PC-3 (cell line): ENCODE measurements around the gene YAP1. TPM values are rescaled to one million over a fixed set of nuclear protein-coding genes. Genes with fewer than 3 reads are reported as not detected.

Experiments
- ATAC-seq: fragments of 200-7000 bp; cut with Tn5 transposase; 2 replicates; pipeline ENCODE4 v1.9.1; 2020; ENCODE audit warnings: mild to moderate bottlenecking, moderate library complexity
- BruUV-seq: library from RNA; stranded (reverse); fragments of 400-500 nt; replicated peaks from 2 replicates; lab custom pipeline; 2021; lab: Mats Ljungman, UMichigan
- CTCF ChIA-PET: fragments of 300-600 bp; sonication (Branson Sonifier 250); formaldehyde crosslinking; loops from one replicate; lab custom pipeline; 2022; ENCODE audit warnings: antibody characterized with exemption; lab: Charles Lee
- POLR2A ChIA-PET: fragments of 300-600 bp; sonication (Branson Sonifier 250); formaldehyde crosslinking; loops from one replicate; lab custom pipeline; 2022; ENCODE audit warnings: antibody characterized with exemption; ENCODE audit not compliant: unreplicated experiment; lab: Charles Lee
- DNase-seq: peaks from one replicate; pipeline ENCODE4 v3.0.0-alpha.2; 2015
- H2AFZ ChIP-seq: fragments of 300-600 bp; sonication (generic); 2 replicates; pipeline ENCODE4 v1.6.0; 2016; ENCODE audit warnings: antibody characterized with exemption, low read length
- H3F3A ChIP-seq: fragments of 300-600 bp; sonication (generic); one replicate; pipeline ENCODE4 v1.6.0; 2017; ENCODE audit warnings: antibody characterized with exemption, low read length, control low read depth, mild to moderate bottlenecking; ENCODE audit not compliant: unreplicated experiment
- H3K27ac ChIP-seq: fragments of 300-600 bp; sonication (generic); 2 replicates; pipeline ENCODE4 v1.5.1; 2016; ENCODE audit warnings: mild to moderate bottlenecking, low read length
- H3K27me3 ChIP-seq: fragments of 300-600 bp; sonication (generic); 2 replicates; pipeline ENCODE4 v1.6.1; 2016; ENCODE audit warnings: low read length, mixed read lengths
- H3K36me3 ChIP-seq: fragments of 300-600 bp; sonication (generic); 2 replicates; pipeline ENCODE4 v1.6.1; 2016; ENCODE audit warnings: low read depth, mixed run types, low read length, mixed read lengths
- H3K4me1 ChIP-seq: fragments of 300-600 bp; sonication (generic); 2 replicates; pipeline ENCODE4 v1.5.1; 2016; ENCODE audit warnings: low read length; ENCODE audit not compliant: insufficient read depth
- H3K4me2 ChIP-seq: fragments of 300-600 bp; sonication (generic); 2 replicates; pipeline ENCODE4 v1.6.0; 2016; ENCODE audit warnings: low read length
- H3K4me3 ChIP-seq: fragments of 300-600 bp; sonication (generic); 2 replicates; pipeline ENCODE4 v1.5.1; 2016; ENCODE audit warnings: mild to moderate bottlenecking, low read length, mixed read lengths
- H3K79me2 ChIP-seq: fragments of 300-600 bp; sonication (generic); 2 replicates; pipeline ENCODE4 v1.6.1; 2017; ENCODE audit warnings: low read length, mixed read lengths
- H3K9ac ChIP-seq: fragments of 300-600 bp; sonication (generic); 2 replicates; pipeline ENCODE4 v1.6.0; 2016; ENCODE audit warnings: mild to moderate bottlenecking, low read length
- H3K9me2 ChIP-seq: fragments of 300-600 bp; sonication (generic); replicated peaks from 2 replicates; pipeline ENCODE4 v1.6.1; 2016; ENCODE audit warnings: mixed run types, low read length, mixed read lengths
- H3K9me3 ChIP-seq: fragments of 300-600 bp; sonication (generic); 2 replicates; pipeline ENCODE4 v1.6.1; 2016; ENCODE audit warnings: low read length, mixed read lengths
- H4K20me1 ChIP-seq: fragments of 300-600 bp; sonication (generic); 2 replicates; pipeline ENCODE4 v1.6.1; 2016; ENCODE audit warnings: low read length, mixed read lengths
- EZH2 ChIP-seq: fragments of 300-600 bp; sonication (generic); IDR thresholded peaks from one replicate; pipeline ENCODE4 v1.6.1; 2017; ENCODE audit warnings: antibody characterized with exemption, mild to moderate bottlenecking, low read length; ENCODE audit not compliant: unreplicated experiment
- EZH2phosphoT487 ChIP-seq: fragments of 300-600 bp; sonication (generic); IDR thresholded peaks from 2 replicates; pipeline ENCODE4 v1.6.1; 2018; ENCODE audit warnings: mild to moderate bottlenecking, antibody characterized with exemption, low read length, borderline replicate concordance
- intact Hi-C: fragments of 100-400 bp; cut with micrococcal nuclease; formaldehyde crosslinking; loops from 2 replicates; pipeline ENCODE4 v1.9.0; 2023
- total RNA-seq: library from RNA; depleted of rRNA; stranded (reverse); fragments of >200 nt; gene quantifications from 2 replicates; pipeline ENCODE4 v1.2.3, GENCODE V29; 2014
- TF ChIP-seq, protein P1 (sequence below): fragments of 300-600 bp; sonication (generic); conservative IDR thresholded peaks from 2 replicates; pipeline ENCODE4 v1.5.1; 2017; ENCODE audit warnings: antibody characterized with exemption, low read depth, mild to moderate bottlenecking, low read length

YAP1 gene
- total RNA-seq, 1 experiment from 2014 or later, result 104 TPM

- peak; percentile 63 for ATAC-seq
These were observed 34.4 kb downstream of the YAP1 start for GRCh38 chr11:102144357-102145355.

GRCh38 chr11:102147015-102147414 is 36.8 kb downstream of the YAP1 start:
- no peak for DNase-seq
- H4K20me1 ChIP-seq, result peaks cover 4% of the 10 kb centered on the region; the same call in 1 of the 2 replicates
- no peak overlapping the region for H3K9ac ChIP-seq
- ChIA-PET CTCF (no interaction called here), POLR2A (no interaction called here)
- H3K79me2 ChIP-seq, result peaks cover 99% of the 10 kb centered on the region
- intact Hi-C loops, result no loop called here
- H3K9me2 ChIP-seq, result no peaks in the 10 kb centered on the region
- no peak overlapping the region for H2AFZ ChIP-seq
- peaks cover 12% of the 10 kb centered on the region for H3K4me1 ChIP-seq
- no peaks in the 10 kb centered on the region for H3K27me3 ChIP-seq
- peaks cover 3% of the 10 kb centered on the region; the same call in 1 of the 2 replicates for H3K36me3 ChIP-seq
- no peaks in the 10 kb centered on the region for H3K9me3 ChIP-seq
- ATAC-seq, result no peak
- H3F3A ChIP-seq, result no peaks in the 10 kb centered on the region
- no peak overlapping the region for H3K4me2 ChIP-seq
- no peak overlapping the region for H3K27ac ChIP-seq
- TF ChIP-seq, protein P1, sequence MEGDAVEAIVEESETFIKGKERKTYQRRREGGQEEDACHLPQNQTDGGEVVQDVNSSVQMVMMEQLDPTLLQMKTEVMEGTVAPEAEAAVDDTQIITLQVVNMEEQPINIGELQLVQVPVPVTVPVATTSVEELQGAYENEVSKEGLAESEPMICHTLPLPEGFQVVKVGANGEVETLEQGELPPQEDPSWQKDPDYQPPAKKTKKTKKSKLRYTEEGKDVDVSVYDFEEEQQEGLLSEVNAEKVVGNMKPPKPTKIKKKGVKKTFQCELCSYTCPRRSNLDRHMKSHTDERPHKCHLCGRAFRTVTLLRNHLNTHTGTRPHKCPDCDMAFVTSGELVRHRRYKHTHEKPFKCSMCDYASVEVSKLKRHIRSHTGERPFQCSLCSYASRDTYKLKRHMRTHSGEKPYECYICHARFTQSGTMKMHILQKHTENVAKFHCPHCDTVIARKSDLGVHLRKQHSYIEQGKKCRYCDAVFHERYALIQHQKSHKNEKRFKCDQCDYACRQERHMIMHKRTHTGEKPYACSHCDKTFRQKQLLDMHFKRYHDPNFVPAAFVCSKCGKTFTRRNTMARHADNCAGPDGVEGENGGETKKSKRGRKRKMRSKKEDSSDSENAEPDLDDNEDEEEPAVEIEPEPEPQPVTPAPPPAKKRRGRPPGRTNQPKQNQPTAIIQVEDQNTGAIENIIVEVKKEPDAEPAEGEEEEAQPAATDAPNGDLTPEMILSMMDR, result no peak
- TF ChIP-seq EZH2phosphoT487 (no peak), EZH2 (no peak)
- no peak overlapping the region for H3K4me3 ChIP-seq
- no TSS peak for BruUV-seq

More at GRCh38 chr11:102144357-102145355, 34.4 kb downstream of the YAP1 start:
- no peaks in the 10 kb centered on the region for H3K9me2 ChIP-seq
- peak overlapping the region; percentile 2; the same call in 1 of the 2 replicates for H3K4me2 ChIP-seq
- peaks cover 17% of the 10 kb centered on the region for H3K4me1 ChIP-seq
- H3K9me3 ChIP-seq, result no peaks in the 10 kb centered on the region
- no peak overlapping the region for H3K4me3 ChIP-seq
- H3F3A ChIP-seq, result peaks cover under 1% of the 10 kb centered on the region
- peaks cover 99% of the 10 kb centered on the region for H3K79me2 ChIP-seq
- no peak overlapping the region for H3K27ac ChIP-seq
- CTCF ChIA-PET, result no interaction called here
- BruUV-seq, result no TSS peak
- H2AFZ ChIP-seq, result no peak overlapping the region
- DNase-seq, result peak; percentile 55
- no peaks in the 10 kb centered on the region for H3K27me3 ChIP-seq
- H4K20me1 ChIP-seq, result peaks cover 4% of the 10 kb centered on the region; the same call in 1 of the 2 replicates
- POLR2A ChIA-PET, result interaction anchor here (0.6 kb wide), 1 partner anchor 230 kb away, joined by 3 read pairs; the partner anchor contains the start of gene CEP126
- no peak overlapping the region for H3K9ac ChIP-seq
- intact Hi-C loops, result loop anchor here (2.0 kb wide), 1 partner anchor 24 kb away; no protein-coding TSS in a partner anchor
- H3K36me3 ChIP-seq, result peaks cover 3% of the 10 kb centered on the region; the same call in 1 of the 2 replicates
- TF ChIP-seq, protein P1, result no peak
- TF ChIP-seq EZH2 (no peak), EZH2phosphoT487 (no peak)
